ENCODE data around the gene LTBP1.

LTBP1 gene

DNA sequence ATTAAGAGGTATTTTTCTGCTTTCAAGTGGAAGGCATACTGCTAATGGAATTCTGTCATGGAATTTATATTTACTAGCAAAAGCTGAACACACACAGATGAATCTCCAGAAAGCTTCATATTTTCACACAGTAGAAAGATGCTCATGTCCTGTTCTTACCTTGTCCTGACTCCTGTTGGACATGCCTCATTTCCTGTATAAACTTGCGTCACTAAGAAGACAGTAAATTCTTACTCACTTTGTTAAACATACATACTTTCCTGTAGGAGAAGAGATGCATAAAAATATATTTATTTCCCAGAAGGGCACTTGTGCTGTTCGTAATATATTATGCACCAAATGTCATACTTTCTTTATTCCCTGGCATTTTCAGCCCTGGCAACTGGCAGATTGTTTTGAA lies 291.4 kb downstream of the LTBP1 start:
- DNase-seq, result no peak

DNA sequence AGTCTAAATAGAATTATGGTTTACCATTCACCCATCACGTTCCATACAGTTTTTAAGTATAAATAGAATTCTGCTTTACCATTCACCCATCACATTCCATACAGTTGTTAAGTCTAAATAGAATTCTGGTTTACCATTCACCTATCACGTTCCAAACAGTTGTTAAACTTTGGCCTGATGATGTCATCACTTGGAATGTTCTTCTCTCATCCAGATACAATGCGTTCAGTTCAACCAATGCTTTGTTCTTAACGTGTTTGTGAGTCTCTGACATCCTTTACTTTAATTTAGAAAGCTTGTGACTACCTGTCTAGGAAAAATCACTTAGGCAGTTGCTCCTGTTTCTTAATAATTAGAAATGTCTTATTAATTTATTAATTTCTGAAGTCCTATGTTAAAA lies 293.4 kb downstream of the LTBP1 start:
- no peak for DNase-seq

DNA sequence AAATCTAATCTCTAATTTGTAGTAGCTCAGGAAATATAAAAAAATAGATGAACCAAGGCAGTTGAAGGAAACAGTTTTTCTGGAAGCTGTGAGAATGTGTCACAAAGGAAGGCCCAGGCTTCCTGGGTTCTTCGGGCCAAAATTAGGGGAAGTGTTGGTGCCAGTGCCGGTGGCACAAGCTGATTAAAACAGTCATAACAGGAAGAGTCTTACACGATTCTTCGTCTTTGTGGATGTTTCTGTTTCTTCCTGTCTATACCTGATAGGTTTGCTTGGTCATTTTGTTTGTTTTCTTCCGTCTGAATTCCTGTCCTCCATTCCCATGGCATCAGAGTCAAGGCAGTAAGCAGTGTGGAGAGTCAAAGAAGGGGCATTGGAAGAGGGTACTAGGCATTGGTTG lies 294.3 kb downstream of the LTBP1 start:
- no peak for DNase-seq

DNA sequence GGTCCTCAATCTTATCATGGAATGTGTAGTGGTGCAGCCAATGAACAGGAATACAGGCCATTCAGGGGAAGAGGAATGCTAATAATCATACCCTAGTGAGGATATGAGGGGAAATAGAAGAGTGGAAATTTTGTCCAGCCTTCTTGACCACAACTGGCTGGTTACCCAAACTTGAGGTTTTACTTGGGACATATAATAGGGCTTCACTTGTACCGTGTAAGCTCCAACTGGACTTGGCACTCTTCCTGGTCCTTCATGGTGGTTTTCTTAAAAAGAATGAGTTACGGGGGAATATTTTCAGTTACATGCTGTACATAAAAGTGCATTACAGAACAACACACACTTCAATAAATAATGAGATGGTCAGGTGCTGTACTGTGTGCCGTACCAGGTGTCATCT lies 294.8 kb downstream of the LTBP1 start:
- DNase-seq, result no peak

DNA sequence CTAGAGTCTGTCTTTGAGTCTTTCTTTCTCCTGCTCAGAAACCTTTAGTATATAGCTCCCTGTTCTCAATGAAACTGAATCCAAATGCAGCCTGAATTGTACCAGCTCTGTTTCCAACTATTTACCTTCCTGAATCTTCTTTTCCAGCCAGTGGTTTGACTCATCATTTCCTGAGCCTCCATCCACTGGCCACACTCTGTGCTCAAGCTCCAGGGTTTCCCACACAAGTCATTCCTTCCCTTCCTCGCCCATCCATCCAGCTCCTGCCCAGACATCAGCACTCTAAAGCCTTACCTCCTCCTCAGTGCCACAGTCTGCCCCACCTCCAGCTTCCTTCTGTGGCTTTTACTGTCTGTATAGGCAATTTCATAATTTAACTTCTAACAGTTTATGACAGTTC lies 296.1 kb downstream of the LTBP1 start:
- no peak for DNase-seq

DNA sequence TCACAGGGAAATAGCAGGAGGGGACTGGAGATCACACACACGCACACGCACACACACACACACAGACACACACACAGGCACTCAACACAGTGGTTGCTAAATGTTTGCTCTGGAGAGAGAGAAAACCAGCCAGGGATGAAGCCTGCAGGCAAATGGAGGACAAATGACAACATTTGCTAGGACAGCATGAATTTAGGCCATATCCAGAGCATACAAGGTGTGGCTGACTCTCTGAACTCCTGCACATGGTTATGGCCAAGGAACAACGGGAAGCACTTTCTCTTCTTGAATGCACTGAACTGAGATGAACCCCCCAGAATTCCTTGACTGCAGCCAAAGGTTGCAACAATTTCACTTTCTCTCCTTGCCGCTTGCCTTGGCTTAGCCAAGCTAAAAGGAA lies 299.7 kb downstream of the LTBP1 start:
- no peak for DNase-seq

DNA sequence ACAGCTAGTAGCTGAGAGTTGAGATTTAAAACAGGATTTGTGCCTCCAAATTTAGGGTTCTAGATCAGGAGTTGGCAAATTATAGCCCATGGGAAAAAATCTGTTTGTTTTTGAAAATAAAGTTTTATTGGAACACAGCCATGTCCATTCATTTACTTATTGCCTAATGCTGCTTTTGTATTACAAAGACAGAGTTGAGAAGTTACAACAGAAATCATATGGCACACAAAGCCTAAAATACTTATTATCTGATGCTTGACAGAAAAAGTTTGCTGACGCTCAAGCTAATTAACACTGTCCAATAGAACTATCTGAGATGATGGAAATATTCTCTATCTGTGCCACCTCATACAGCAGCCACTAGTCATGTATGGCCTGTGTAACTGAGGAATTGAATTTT lies 300.6 kb downstream of the LTBP1 start:
- no peak for DNase-seq

DNA sequence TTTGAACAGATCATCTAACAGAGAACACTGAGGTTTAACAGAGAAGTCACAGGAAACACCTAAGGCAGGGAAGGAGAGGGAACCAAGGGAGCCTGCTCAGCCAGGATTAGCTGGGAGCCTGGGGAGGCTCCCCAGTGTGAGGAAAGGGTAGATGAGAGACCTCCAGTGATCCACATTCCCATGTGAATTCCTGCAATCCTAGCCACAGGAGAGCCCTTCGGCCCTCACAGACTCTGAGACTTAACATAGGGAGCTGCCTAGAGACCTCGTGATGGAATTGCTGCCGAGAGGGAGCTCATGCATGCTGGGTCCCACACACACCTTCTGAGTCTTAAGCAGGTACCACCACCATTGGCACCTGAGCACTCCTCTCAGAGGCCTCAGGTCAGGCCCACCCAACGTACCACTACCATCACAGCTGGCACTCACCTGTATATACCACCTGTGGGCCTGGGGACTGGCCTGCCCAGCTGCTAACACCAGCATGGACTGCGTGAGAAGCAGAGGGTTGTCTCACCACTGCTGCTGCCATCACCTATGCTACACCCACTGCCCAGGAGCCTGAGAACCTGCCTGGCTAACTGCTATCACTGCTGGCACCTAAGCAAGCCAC lies 303.8 kb downstream of the LTBP1 start:
- no peak for DNase-seq

DNA sequence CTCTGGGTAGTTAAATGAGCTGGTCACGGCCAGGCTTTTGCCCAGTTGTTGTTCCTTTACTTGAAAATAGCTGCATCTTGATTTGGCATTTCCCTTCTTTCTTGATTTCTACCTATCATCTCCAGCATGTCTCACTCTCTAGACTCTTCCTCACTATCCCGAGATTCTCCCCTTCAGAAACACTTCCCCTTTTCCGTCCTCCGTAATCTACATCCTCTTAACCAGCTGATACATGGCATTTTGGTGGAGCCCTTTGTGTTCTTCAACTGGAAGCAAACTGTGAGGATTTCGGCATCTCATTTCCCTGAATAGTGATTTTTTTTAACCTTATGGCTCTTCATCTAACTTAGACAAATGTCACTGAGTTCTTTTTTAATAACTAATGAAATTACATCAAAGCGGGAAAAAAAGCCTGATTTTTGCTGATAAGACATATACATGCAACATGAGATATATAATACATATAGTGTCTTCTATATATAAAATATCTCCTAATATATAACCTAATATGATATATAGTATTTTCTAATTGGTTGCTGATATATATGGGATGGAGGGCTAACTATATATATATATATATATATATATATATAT lies 309.5 kb downstream of the LTBP1 start:
- DNase-seq, result no peak

DNA sequence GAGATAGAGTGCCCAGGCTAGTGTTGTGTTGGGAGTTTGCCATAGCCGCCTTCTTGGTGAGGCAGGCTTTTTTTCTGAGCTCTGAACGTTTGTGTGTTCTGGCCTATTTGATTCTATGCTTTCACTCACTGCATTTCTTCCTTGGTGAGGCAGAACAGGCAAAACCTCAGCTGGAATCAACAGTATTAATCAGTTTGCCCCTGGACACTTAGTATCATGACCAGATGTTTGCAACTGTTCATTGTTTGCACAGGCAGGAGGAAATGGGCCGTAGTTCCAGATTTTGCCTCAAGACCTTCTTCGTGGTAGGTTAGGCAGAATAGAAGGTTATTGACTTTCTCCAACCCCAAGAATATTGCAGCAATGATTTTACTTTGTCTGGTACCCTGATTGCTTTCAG lies 311.6 kb downstream of the LTBP1 start:
- no peak for DNase-seq

DNA sequence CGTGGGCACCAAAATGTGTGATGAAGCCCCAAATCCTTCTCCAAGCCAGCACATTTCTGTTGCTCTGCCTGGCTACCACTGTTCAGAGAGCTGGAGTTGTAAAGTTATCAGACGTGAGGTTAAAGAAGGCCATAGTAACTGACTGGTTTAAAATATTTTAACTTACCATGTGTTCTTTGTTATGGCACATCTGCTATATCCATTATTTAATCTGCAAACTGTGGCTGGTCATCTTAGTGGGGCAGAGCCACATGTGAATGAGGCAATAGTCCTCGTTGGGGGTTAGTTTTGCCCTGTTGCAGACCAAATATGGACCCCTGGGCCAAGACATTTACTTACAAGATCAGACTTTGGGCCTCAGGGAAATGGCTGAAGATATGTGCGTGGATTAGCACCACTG lies 315.3 kb downstream of the LTBP1 start:
- DNase-seq, result no peak

DNA sequence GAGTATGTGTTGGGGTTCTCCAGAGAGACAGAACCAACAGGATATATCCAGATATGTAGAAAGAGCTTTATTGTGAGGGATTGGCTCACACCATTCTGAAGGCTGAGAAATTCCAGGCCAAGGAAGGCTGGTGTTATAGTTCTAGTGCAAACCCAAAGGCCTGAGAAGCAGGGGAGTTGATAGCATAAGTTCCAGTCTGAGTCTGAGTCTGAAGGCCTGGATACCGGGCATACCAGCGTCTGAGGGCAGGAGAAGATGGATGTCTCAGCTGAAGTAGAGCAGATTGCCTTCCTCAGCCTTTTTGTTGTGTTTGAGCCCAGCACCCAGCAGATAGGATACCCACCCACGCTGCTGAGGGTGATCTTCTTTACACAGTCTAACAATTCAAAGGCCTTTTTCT lies 318.0 kb downstream of the LTBP1 start:
- no peak for DNase-seq

DNA sequence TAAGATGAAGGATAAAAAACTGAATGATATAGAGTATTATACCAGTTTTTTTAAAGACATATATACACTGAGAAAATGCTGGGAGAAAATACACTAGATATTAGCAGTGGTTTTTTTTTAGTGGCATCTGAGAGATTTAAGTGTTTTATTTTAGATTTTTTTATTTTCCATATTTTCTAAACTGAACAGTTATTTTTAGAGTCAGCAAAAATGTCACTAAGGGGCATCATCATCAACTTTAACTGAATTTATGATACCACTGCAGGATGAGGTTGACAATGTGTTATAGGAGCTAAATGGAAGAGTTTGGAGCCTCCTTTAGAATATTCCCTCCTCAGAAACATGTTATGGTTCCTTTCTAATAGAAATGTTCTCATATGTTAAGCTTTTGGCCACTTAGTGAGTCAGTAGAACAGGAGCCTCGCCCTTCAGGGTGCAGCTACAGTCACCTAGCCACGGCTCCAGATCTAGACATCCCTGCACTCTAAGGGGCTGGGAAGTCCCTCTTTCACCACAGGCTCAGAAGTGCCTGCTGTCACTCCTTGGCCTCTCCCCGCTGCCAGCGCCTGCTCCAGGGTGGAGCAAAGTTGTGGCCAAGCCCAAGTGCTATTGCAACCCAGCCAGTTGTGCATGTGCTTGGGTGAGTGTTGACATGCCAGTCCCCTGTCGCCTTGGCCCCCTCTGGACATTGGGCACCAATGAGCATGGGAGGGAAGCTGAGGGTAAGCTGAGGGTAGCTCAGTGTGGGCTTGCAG lies 319.0 kb downstream of the LTBP1 start:
- DNase-seq, result no peak

DNA sequence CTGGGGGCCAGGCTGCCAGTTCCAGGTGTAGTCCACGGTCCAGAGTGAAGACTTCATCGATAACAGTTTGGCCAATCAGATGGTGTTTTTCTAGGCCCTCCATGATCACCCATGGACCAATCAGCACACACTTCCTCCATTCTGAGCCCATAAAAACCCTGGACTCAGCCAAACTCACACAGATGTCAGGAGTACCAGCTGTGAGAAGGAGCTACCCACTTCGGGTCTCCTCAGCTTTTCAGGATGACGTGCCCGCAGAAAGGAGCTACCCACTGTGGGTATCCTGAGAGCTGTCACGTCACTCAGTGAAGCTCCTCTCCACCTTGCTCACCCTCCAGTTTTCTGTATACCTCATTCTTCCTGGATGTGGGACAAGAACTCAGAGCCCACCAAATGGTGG lies 319.7 kb downstream of the LTBP1 start:
- no peak for DNase-seq

DNA sequence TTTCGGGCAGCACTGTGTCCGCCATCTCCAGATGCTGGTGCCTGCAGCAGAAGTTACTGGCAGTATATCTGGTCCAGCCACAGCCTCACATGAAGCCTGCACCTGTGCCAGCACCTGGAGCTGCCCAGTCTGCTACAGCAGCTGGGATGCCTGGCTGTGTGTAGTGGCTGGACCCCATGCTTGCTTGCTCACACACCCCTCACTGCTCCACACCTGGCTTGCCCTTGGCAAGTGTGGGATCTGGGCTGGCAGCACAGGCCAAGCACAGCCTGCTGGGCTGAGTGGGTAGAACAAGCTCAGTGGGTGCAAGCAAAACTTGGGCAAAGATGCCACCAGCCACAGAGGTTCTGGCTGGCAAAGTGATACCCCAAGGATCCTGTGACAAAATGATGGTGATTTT lies 320.3 kb downstream of the LTBP1 start:
- no peak for DNase-seq

DNA sequence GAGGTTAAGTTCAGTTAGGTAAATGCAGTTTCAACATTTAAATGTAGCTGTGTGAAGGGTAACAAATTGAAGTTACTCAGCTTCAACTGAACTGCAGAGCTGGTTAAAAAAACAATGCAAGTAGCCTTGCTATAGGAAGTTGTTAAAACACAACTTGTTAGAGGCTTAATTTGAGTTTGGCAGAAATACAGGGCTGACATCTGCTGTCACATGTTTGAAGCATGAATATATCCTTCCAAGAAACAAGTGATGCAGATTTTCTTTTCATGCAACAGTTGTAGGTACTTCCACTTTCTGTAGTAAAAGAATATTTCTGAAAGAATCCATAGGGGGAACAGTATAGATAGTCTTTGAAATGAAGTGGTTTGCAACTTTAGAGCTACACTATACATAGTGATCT lies 321.0 kb downstream of the LTBP1 start:
- no peak for DNase-seq

DNA sequence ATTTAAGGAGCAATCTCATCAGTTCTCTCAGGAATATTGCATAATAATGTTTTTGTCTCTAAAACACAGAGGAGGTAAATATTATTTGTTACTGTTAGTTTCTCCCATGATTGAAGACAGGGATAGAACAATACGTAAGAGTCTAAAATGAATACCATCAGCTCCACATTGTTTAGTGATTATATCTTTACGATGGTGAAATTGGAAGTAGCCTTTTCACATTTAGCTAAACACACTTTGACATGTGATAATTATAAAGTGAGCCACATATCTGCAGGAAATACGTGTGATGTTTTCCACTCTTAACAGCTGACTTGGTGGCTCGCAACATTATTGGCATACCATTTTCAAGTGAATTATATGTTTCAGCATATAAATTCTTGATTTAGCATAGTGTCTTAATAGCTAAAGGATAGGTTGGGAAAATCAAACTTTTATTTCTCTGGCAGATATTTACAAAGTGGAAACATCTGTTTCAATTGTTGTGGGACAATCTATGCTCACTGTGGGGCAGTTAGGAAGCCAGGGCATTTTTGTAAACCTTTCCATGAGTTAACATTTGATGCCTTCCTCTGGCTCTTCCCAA lies 321.6 kb downstream of the LTBP1 start:
- DNase-seq, result no peak

DNA sequence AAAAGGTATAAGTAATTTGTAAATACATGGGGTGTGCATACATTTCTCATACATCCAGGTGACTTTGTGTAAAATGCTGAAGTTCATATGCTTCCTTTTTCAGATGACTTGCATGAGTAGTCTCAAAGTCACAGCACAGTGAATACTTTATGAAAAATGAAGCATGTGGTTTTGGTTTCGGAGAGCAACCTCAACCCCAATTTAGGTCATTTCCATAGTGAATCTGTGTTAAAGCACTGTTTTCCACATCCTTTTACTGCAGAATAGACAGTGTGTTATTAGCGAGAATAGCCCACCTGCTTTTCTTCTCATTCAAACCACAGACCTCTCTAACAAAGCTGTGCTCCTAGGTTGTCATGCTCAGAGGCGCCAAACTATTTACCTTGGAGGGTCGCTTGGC lies 325.2 kb downstream of the LTBP1 start:
- DNase-seq, result no peak

DNA sequence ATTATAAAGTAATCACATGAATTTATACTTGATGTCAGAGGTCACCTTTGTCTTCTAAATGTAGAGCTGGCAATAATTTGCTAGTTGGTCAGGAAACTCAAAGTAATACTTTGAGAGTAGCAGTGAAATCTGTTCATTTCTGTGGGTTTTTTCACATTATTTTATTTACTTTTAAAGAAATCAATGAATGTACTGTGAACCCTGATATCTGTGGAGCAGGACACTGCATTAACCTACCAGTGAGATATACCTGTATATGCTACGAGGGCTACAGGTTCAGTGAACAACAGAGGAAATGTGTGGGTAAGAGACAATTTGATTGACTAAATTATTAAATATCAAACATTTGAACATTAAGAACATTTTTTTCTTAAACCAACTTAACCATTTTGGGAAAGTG lies 326.7 kb downstream of the LTBP1 start:
- DNase-seq, result no peak

DNA sequence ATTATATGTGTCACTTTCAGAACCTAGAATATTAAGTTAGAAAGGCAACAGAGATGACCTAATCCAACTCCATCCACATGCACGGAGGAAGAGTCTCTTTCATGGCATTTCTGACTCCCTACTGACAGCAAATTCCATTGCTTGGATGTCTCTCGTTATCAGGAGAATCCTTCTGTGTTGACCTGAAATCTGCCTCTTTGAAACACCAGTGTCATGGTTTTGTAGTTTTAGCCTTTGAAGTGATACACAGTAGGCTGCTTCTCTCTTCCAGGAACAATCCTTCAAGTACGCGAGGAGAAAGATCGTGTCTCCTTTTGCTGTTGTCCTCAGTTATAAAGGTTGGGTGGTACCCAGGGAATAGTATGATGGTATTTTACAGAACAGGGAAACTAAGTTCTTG lies 327.8 kb downstream of the LTBP1 start:
- no peak for DNase-seq

DNA sequence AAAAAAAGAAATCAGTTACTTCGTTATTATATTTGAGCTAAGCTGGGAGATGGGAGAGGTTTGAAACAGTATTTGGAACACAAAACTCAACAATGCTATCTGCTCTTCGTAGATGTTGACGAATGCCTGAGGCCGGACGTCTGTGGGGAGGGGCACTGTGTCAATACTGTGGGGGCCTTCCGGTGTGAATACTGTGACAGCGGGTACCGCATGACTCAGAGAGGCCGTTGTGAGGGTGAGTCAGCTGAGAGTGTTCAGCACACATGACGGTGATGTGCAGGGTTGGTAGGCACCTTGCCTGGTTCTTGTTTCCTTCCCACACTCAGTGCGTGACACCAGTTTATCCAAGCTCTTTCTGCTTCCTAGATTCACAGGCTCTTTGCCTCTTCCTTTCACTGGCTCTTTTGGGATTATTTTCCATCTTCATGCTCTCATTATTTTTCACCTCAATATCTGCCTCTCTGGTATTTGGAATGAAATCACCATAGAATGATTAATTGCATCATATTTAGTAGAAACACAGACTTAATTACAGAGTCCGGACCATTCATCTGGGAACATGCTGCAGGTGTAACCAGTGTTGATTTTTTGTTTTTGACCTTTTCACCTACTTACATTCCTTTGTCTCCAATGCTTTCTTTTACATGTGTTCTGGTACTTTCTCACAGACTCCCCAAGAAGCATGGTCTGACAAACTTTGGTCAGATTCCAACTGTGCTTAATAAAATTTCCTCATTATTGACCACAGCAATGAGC lies 329.1 kb downstream of the LTBP1 start:
- no peak for DNase-seq

DNA sequence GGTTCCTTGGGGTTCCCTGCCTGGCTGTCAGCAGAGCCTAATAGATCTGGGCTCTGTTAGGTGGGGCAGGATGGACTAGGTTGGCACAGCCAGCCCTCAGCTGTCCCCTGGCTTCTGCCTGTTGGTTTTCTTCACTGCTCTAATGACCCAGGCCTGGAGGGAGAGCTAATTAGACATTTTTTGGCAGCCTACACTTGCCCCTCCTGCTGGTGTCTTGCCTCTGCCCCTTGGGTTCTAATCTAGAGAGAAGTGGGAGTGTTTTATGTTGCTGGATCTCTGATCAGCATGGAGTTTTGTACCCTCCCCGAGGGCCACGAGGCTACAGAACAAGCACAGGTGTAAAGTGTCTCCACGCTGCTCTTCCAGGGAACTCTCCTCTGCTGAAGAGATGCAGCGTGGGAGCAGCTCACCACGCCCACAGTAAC lies 330.3 kb downstream of the LTBP1 start:
- no peak for DNase-seq

DNA sequence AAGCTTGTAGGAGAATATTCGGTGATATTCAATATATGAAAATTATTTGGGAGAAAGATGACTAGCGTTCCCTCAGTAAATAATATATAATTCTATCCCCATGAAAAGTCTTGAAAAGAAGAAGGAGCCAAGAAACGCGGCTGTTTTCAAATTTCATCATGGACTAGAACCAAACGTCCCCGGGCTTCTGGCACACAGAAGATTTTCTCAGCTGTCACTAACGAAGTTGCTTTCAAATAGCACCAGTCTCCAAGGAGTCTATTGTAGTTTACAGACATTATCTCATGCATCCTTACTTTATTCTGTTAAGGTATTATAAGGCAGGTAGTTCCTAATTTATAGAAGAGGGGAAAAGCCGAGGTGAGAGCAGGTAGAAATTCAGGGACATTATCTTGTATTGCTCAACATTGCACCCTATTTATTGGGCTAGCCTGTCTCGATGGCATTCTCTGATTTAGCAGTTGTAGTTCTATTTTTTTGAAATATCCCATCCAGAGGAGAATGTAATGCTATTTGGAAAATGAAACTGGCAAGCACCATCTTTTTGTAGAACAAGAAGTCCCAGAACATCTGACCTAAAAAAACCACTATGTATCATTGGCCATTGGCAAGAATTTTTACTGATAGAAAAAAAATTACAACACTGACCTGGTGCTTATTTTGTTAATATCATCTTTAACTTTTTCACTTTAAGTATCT lies 331.6 kb downstream of the LTBP1 start:
- DNase-seq, result no peak
